HG02678 (cell line): Measurements from ENCODE around the gene HINT1.
A peak's percentile ranks its signal among the peaks of the same experiment; 100 is the strongest.

Experiments used
- ATAC-seq: cut with Tn5 transposase; IDR thresholded peaks from one replicate; pipeline ENCODE4 v1.9.1; 2021; ENCODE audit warnings: mild to moderate bottlenecking, moderate library complexity; ENCODE audit not compliant: unreplicated experiment

The HINT1 gene

DNA sequence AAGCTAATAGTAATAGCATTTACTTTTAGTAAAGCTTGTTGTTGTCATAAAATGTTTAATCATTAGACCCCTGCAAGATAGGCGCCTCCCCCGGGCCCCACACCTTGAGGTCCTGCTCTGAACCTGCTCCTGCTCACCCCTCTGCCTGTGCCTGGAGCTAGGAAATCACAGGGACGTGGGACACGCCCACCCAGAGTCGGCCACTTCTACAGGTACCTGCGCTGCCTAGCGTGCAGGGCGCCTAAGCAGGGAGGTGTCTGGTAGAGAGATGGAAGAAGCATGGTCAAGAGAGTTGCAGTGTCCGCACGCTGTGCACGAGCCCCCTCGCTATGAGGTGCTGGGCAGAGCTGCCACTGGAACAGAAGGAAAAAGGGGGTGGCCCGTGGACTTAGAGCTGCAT lies 52.6 kb downstream of the HINT1 start:
- no peak for ATAC-seq

DNA sequence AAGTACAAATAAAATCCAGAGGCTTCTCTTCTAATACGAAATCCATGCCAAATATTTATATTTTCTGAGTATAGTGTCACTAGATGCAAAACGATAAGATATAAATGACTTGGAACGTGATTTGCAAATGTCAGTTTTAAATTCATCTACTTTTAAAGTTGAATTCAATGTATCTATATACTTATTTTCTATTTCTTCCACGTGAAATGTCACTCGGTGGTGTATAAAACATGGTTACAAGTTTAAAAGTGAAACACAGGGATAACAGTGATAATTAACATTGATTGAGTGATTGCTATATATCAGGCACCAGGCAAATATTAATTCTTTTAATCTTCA lies 54.8 kb downstream of the HINT1 start:
- ATAC-seq = no peak

DNA sequence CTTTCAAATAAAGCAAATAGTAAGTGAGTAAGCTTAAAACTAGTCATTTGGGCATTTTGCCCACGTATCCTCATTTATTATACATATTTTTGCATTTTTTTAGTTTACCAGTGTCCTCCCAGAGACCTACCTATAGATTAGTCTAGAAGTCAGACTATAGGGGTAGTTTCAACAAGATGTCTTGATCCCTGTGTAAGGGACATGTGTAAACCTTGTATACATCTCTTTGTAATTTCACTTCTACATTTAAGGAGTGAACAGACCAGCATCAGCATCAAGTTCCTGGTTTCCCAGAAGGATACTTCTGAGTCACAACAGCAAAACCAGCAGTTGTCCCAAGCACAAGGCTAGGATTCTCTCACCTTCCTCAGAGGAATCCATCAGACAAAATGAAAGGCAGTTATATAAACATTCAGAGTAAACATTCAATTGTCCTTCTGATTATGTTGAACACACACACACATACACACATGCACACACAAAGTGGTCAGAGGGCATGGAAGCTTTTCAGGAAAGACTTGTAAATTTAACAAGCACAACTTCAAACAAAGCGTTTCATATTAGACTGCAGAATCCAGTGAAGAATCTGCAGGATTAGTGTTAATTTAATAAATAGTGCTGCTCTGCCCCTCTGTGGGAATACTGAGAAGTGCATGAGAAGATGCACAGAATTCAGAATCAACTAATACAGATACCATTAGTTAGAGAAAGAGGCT lies 55.4 kb downstream of the HINT1 start:
- ATAC-seq = peak; percentile 89
